Endothelial cell of umbilical vein (primary cell): ENCODE data around the gene HSD17B14. TPM values are rescaled to one million over a fixed set of nuclear protein-coding genes. Genes with fewer than 3 reads are reported as not detected.

Source experiments
- BruUV-seq: library from RNA; stranded (reverse); fragments of 400-500 nt; replicated peaks from 2 replicates; lab custom pipeline; 2021; lab: Mats Ljungman, UMichigan
- CTCF ChIA-PET: fragments of 300-600, 350-600 bp; sonication (Branson Sonifier 250); formaldehyde crosslinking; loops from one replicate; lab custom pipeline; 2021; ENCODE audit warnings: antibody characterized with exemption, inconsistent platforms; lab: Charles Lee
- POLR2A ChIA-PET: fragments of 300-600, 350-600 bp; sonication (Branson Sonifier 250); formaldehyde crosslinking; loops from one replicate; lab custom pipeline; 2021; ENCODE audit warnings: antibody characterized with exemption, inconsistent platforms; lab: Charles Lee
- DNase-seq: peaks from one replicate; pipeline ENCODE4 v3.0.0-alpha.2; 2011; ENCODE audit warnings: low read depth, low spot score
- FAIRE-seq: peaks from 2 replicates; lab custom pipeline; 2011; peaks lifted over from hg19 to GRCh38; lab: Jason Lieb, UNC
- H2AFZ ChIP-seq: 2 replicates; pipeline ENCODE4 v1.6.0; 2012; ENCODE audit warnings: low read depth, low read length, control low read depth, inconsistent platforms
- H3K27ac ChIP-seq: 2 replicates; pipeline ENCODE4 v1.5.1; 2011; ENCODE audit warnings: low read depth, mild to moderate bottlenecking, control low read depth, low read length, moderate library complexity; ENCODE audit not compliant: insufficient read depth
- H3K27me3 ChIP-seq, 2 experiments: 2 replicates each; pipeline versions ENCODE4 v1.6.0 to v1.6.1; 2011; ENCODE audit warnings: low read length in 2 of 2, mixed read lengths in 1 of 2; ENCODE audit not compliant: control insufficient read depth in 2 of 2, insufficient read depth in 2 of 2
- H3K36me3 ChIP-seq, 2 experiments: 2 replicates in 1 of 2; 3 replicates in 1 of 2; pipeline ENCODE4 v1.5.1; 2011; ENCODE audit warnings: low read length in 2 of 2, mild to moderate bottlenecking in 1 of 2, moderate library complexity in 1 of 2; ENCODE audit not compliant: control insufficient read depth in 2 of 2, insufficient read depth in 2 of 2; ENCODE audit errors: extremely low read depth in 1 of 2
- H3K4me1 ChIP-seq: 3 replicates; pipeline ENCODE4 v1.5.1; 2011; ENCODE audit warnings: mild to moderate bottlenecking, low read length; ENCODE audit not compliant: control insufficient read depth, insufficient read depth; ENCODE audit errors: extremely low read depth
- H3K4me2 ChIP-seq: 2 replicates; pipeline ENCODE4 v1.6.1; 2011; ENCODE audit warnings: low read length, control low read depth, mixed read lengths; ENCODE audit not compliant: insufficient read depth
- H3K4me3 ChIP-seq, 3 experiments: fragments of 200-600 bp in 1 of 3; sonication (generic), shearing (Covaris generic) in 1 of 3; replicated peaks in 1 of 3; 2 replicates each; pipeline ENCODE4 v1.5.1; 2011 to 2016; ENCODE audit warnings: control low read depth in 3 of 3, low read length in 3 of 3, mild to moderate bottlenecking in 2 of 3, inconsistent platforms in 1 of 3, low read depth in 1 of 3, moderate library complexity in 1 of 3; ENCODE audit not compliant: insufficient read depth in 1 of 3
- H3K79me2 ChIP-seq: 2 replicates; pipeline ENCODE4 v1.6.0; 2012; ENCODE audit warnings: low read length, inconsistent platforms; ENCODE audit not compliant: control insufficient read depth, insufficient read depth
- H3K9ac ChIP-seq: replicated peaks from 2 replicates; pipeline ENCODE3; 2011; ENCODE audit warnings: low read length, control low read depth; ENCODE audit not compliant: insufficient read depth; ENCODE audit errors: extremely low read depth
- H3K9me1 ChIP-seq: replicated peaks from 3 replicates; pipeline ENCODE4 v1.6.0; 2011; ENCODE audit warnings: mild to moderate bottlenecking, low read length; ENCODE audit not compliant: control insufficient read depth, insufficient read depth; ENCODE audit errors: extremely low read depth
- H3K9me3 ChIP-seq: replicated peaks from 2 replicates; pipeline ENCODE4 v1.5.1; 2012; ENCODE audit warnings: low read length, inconsistent platforms; ENCODE audit not compliant: control insufficient read depth, insufficient read depth
- H4K20me1 ChIP-seq: replicated peaks from 2 replicates; pipeline ENCODE3; 2011; ENCODE audit warnings: mild to moderate bottlenecking, low read length; ENCODE audit not compliant: control insufficient read depth, insufficient read depth; ENCODE audit errors: extremely low read depth
- CTCF ChIP-seq, 2 donors: IDR thresholded peaks; 1 replicate in 1 of 2; 2 replicates in 1 of 2; pipeline ENCODE4 v1.5.1; 2011; ENCODE audit warnings: low read length in 2 of 2, mild to moderate bottlenecking in 2 of 2, moderate library complexity in 2 of 2, control low read depth in 1 of 2, inconsistent platforms in 1 of 2, low read depth in 1 of 2; ENCODE audit not compliant: insufficient read depth in 1 of 2; ENCODE audit errors: extremely low read depth in 1 of 2
- EZH2 ChIP-seq: IDR thresholded peaks from 2 replicates; pipeline ENCODE4 v1.6.1; 2012; ENCODE audit warnings: borderline replicate concordance, low read depth, mild to moderate bottlenecking, moderate library complexity, low read length, inconsistent platforms; ENCODE audit not compliant: severe bottlenecking
- FOS ChIP-seq: IDR thresholded peaks from 2 replicates; pipeline ENCODE4 v1.6.1; 2011; ENCODE audit warnings: mild to moderate bottlenecking, low read length, moderate library complexity, borderline replicate concordance; ENCODE audit not compliant: insufficient read depth
- GATA2 ChIP-seq: IDR thresholded peaks from 2 replicates; pipeline ENCODE4 v1.7.0; 2011; ENCODE audit warnings: low read depth, mild to moderate bottlenecking, moderate library complexity, mixed read lengths, low read length; ENCODE audit not compliant: insufficient read length, insufficient read depth
- JUN ChIP-seq: IDR thresholded peaks from 2 replicates; pipeline ENCODE4 v1.6.1; 2011; ENCODE audit warnings: borderline replicate concordance, low read depth; ENCODE audit not compliant: insufficient read length, insufficient read depth
- MAX ChIP-seq: IDR thresholded peaks from 2 replicates; pipeline ENCODE4 v1.6.1; 2011; ENCODE audit not compliant: insufficient read depth, insufficient read length
- MYC ChIP-seq: IDR thresholded peaks from one replicate; pipeline ENCODE4 v1.6.1; 2011; ENCODE audit warnings: mild to moderate bottlenecking, low read depth, low read length
- POLR2A ChIP-seq: IDR thresholded peaks from 2 replicates; pipeline ENCODE4 v1.6.1; 2012; ENCODE audit warnings: low read depth, mild to moderate bottlenecking, control low read depth, low read length
- POLR2AphosphoS5 ChIP-seq: IDR thresholded peaks from 2 replicates; pipeline ENCODE4 v1.6.1; 2012; ENCODE audit warnings: low read depth, mild to moderate bottlenecking, control low read depth, low read length, moderate library complexity; ENCODE audit not compliant: insufficient read depth
- dilution Hi-C: fragments of 300-500 bp; cut with MboI; formaldehyde crosslinking; loops from one replicate; pipeline ENCODE4 v1.15.0; 2019; ENCODE audit warnings: low sequenced_read_pairs; ENCODE audit not compliant: extremely low pct_ligation_motif_present
- intact Hi-C: fragments of 100-400 bp; cut with micrococcal nuclease; formaldehyde crosslinking; loops from one replicate; pipeline ENCODE4 v1.10.0; 2022
- polyA plus RNA-seq, 4 experiments: library from polyadenylated mRNA; depleted of rRNA in 3 of 4; stranded (reverse) in 3 of 4; unstranded in 1 of 4; fragments of >200 nt; gene quantifications; 2 replicates each; pipeline versions ENCODE4 v1.2.1 to v1.2.3, GENCODE V29; 2011 to 2012; ENCODE audit warnings: missing spikeins in 1 of 4
- total RNA-seq: library from RNA; stranded (reverse); gene quantifications from 2 replicates; pipeline ENCODE4 v1.2.3, GENCODE V29; 2021

Gene HSD17B14
- total and polyA plus RNA-seq, 2 donors (not counting 3 experiments of a cell fraction or from before 2014, with no cell fraction given), result 20.9 to 46.3 TPM

- no peak overlapping the region for H3K4me2 ChIP-seq
- H3K27me3 ChIP-seq, result no peaks in the 10 kb centered on the region
- no peaks in the 10 kb centered on the region for H3K9me1 ChIP-seq
- TF ChIP-seq POLR2A (no peak), FOS (no peak), GATA2 (no peak), CTCF (IDR thresholded peaks at IDR 0.05; ENCODE audit: extremely low read depth in 1 of 2, insufficient read depth in 1 of 2, low read depth in 1 of 2, low read length in 2 of 2) (no peak), POLR2AphosphoS5 (no peak), EZH2 (no peak), MAX (no peak), JUN (no peak), MYC (no peak)
- H3K79me2 ChIP-seq, result no peaks in the 10 kb centered on the region
- H3K4me3 ChIP-seq, result no peak overlapping the region
- no peaks in the 10 kb centered on the region for H3K4me1 ChIP-seq
- H3K36me3 ChIP-seq, result no peaks in the 10 kb centered on the region
- FAIRE-seq, result no peak
- H3K27ac ChIP-seq, result no peak overlapping the region
- no peak overlapping the region for H3K9ac ChIP-seq
- intact Hi-C loops, result no loop called here
- DNase-seq, result no peak
- no TSS peak for BruUV-seq
- CTCF ChIA-PET, result interaction anchor here (0.6 to 2.7 kb wide), 4 partner anchors 9 to 54 kb away, joined by 3 to 14 read pairs (median 8); partner anchors contain the start of gene HSD17B14
- H3K9me3 ChIP-seq, result no peaks in the 10 kb centered on the region
- no peak overlapping the region for H2AFZ ChIP-seq
- no peaks in the 10 kb centered on the region for H4K20me1 ChIP-seq
- POLR2A ChIA-PET, result interaction anchor here (0.6 kb wide), 1 partner anchor 38 kb away, joined by 8 read pairs; no protein-coding TSS in a partner anchor
- dilution Hi-C loops, result no loop called here
These were observed 9.7 kb downstream of the HSD17B14 start for GRCh38 chr19:48826606-48827020.
